Measurements from ENCODE around the gene ARPC1B. TPM values are rescaled to one million over a fixed set of nuclear protein-coding genes. Genes with fewer than 3 reads are reported as not detected.

Gene ARPC1B
- total and polyA plus RNA-seq, 2 of the 4 experiments (the other 2 are of a cell fraction), result 351 to 488 TPM

DNA sequence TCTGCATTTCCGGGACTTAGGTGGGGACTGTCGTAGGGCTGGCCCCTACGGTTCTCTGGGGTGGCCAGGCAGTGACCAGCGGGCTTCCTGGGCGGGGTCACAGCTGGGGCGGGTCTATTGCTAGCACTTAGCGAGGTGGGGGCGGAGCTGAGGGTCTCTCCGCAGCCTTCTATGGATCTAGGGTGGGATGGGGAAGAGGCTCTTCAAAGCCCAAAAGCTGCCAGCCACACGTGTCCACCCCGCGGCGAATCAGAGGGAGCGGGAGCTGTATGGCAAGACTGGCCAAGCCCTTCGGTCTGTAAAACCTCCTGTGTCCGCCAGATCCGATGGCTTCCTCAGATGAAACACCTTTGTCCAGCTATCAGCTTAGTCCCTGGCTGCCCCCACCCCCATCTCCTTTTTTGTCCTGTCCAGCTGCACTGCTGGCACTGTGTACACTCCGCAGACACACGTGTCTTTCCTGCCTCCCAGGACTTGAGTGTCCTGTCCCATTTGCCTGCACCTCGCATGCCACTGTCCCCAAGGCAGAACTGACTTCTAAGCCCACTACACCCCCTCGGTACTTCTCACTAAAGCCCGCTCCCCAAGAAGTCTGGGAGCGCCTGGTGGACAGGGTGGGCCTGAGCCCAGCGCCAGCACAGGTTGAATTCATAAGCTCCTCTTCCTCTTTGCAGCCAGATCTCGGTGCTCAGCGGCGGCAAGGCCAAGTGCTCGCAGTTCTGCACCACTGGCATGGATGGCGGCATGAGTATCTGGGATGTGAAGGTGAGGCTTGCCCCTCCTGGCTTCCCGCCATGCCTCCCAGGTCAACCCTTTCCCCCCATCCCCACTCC, 19.0 kb downstream of the ARPC1B start:
- Histone ChIP-seq H3K4me2 (ENCODE audit: low read depth, low read length) (peak overlapping the region; percentile 85), H4K8ac (ENCODE audit: low read depth in 2 of 2, low read length in 2 of 2) (peak overlapping the region; percentile 23 to 56; a peak in 1 of 4 replicates), H2AK9ac (replicated peaks; ENCODE audit: low read depth, low read length, poor library complexity) (peak overlapping the region; percentile 44), H3K9me1 (ENCODE audit: insufficient read depth, low read length) (peaks cover 3% of the 10 kb centered on the region), H3K79me1 (ENCODE audit: low read depth in 1 of 2, low read length in 2 of 2) (peaks cover 7 to 55% of the 10 kb centered on the region in 2 experiments), H3K23ac (ENCODE audit: low read depth, low read length) (peak overlapping the region; percentile 59; the same call in 1 of the 2 replicates), H2AK5ac (ENCODE audit: low read depth, low read length) (0 out of 2 replicates have a peak overlapping the region, but pooled peaks have one; percentile 16), H2BK20ac (ENCODE audit: low read depth, low read length) (no peak overlapping the region), H2BK5ac (ENCODE audit: low read depth, low read length, poor library complexity, severe bottlenecking) (no peak overlapping the region), H4K91ac (ENCODE audit: insufficient read depth, low read depth, low read length) (no peak overlapping the region), H3K4me3 (ENCODE audit: insufficient read depth, low read depth, low read length) (peak overlapping the region; percentile 45), H2BK15ac (ENCODE audit: low read depth, low read length) (no peak overlapping the region), H3K27me3 (ENCODE audit: control insufficient read depth, insufficient read depth, low read length) (no peaks in the 10 kb centered on the region), H3K4me1 (ENCODE audit: control insufficient read depth, insufficient read depth, low read length) (peaks cover 7% of the 10 kb centered on the region), H4K5ac (ENCODE audit: low read depth, low read length) (peak overlapping the region; percentile 79), H2AFZ (replicated peaks; ENCODE audit: low read length, poor library complexity) (peak overlapping the region; percentile 77), H2BK120ac (ENCODE audit: low read depth, low read length) (no peak overlapping the region), H3K18ac (ENCODE audit: low read depth, low read length) (no peak overlapping the region), H3K56ac (ENCODE audit: extremely low read depth, insufficient read depth, low read length) (no peak overlapping the region), H3K4ac (ENCODE audit: low read depth, low read length) (peak overlapping the region; percentile 51; the same call in 1 of the 2 replicates), H3K36me3 (ENCODE audit: control insufficient read depth, insufficient read depth, low read length) (peaks cover 68% of the 10 kb centered on the region), H3K27ac (ENCODE audit: insufficient read depth, low read length) (no peak overlapping the region; the same call in 1 of the 2 replicates), H3K9ac (ENCODE audit: low read depth, low read length) (no peak overlapping the region), H3K14ac (replicated peaks; ENCODE audit: low read depth, low read length) (0 out of 2 replicates have a peak overlapping the region, but pooled peaks have one; percentile 8), H4K20me1 (ENCODE audit: insufficient read depth, low read length) (peaks cover 61% of the 10 kb centered on the region), H3K9me3 (ENCODE audit: control insufficient read depth, insufficient read depth, low read length) (no peaks in the 10 kb centered on the region)
- TF ChIP-seq SMC3 (IDR thresholded peaks at IDR 0.05; ENCODE audit: low read depth, low read length) (no peak), MAFK (IDR thresholded peaks at IDR 0.05; ENCODE audit: low read depth, low read length) (no peak)
- TF ChIP-seq, protein P1, sequence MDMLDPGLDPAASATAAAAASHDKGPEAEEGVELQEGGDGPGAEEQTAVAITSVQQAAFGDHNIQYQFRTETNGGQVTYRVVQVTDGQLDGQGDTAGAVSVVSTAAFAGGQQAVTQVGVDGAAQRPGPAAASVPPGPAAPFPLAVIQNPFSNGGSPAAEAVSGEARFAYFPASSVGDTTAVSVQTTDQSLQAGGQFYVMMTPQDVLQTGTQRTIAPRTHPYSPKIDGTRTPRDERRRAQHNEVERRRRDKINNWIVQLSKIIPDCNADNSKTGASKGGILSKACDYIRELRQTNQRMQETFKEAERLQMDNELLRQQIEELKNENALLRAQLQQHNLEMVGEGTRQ (IDR thresholded peaks at IDR 0.05; ENCODE audit: low read depth, low read length), result peak; percentile 73
- DNase-seq (no peak), ATAC-seq (ENCODE audit: low read depth) (peak; percentile 28)
- in situ Hi-C loops (cut with MboI; ENCODE audit: low sequenced_read_pairs), result no loop called here
- ChIA-PET CTCF (no interaction called here), POLR2A (ENCODE audit: unreplicated experiment) (no interaction called here)
- WGBS, 2 experiments (ENCODE audit: extremely low coverage in 2 of 2, insufficient read length in 1 of 2), result 50% methylated on average over 12 of the region's 30 CpGs; no CpG with 5 or more reads in 1 of the 2 experiments
- intact Hi-C loops (cut with micrococcal nuclease), result no loop called here
- dilution Hi-C loops (cut with HindIII; ENCODE audit: low sequenced_read_pairs, unreplicated experiment), result no loop called here
- no TSS peak for BruUV-seq (replicated peaks)
